ENCODE data around the gene ASTN2. TPM values are rescaled to one million over a fixed set of nuclear protein-coding genes. Genes with fewer than 3 reads are reported as not detected.

Gene ASTN2
- total RNA-seq, 3 donors from 2014 or later: 1.7 to 1.8 (median 1.7) TPM

DNA sequence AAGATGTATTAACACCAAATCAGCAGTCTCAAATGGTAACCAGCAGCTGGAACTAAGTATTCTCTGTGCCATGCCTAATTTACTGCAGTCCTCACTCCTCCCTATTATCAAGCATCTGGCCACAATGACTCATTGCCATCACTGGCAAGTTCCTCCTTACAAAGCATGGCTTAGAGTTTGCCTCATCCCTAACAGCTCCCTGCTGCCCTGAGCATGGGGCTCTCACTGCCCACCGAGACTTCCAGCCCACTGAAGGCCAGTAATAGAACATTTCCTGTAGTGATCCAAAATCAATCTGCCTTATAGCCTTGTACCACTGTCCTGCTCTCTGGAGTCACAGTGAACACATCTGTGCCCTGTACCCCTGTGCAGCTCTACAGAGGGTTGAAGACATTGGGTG, 939.7 kb downstream of the ASTN2 start:
- H3K36me3 Mint-ChIP-seq (ENCODE audit: insufficient read depth): peaks cover 7% of the 10 kb centered on the region
- H3K4me3 Mint-ChIP-seq: no peak overlapping the region
- H3K4me1 Mint-ChIP-seq (ENCODE audit: low read depth): no peaks in the 10 kb centered on the region
- no peaks in the 10 kb centered on the region for H3K9me3 Mint-ChIP-seq
- no peak for DNase-seq
- H3K27me3 Mint-ChIP-seq (ENCODE audit: low read depth): no peaks in the 10 kb centered on the region
- no peak for ATAC-seq

DNA sequence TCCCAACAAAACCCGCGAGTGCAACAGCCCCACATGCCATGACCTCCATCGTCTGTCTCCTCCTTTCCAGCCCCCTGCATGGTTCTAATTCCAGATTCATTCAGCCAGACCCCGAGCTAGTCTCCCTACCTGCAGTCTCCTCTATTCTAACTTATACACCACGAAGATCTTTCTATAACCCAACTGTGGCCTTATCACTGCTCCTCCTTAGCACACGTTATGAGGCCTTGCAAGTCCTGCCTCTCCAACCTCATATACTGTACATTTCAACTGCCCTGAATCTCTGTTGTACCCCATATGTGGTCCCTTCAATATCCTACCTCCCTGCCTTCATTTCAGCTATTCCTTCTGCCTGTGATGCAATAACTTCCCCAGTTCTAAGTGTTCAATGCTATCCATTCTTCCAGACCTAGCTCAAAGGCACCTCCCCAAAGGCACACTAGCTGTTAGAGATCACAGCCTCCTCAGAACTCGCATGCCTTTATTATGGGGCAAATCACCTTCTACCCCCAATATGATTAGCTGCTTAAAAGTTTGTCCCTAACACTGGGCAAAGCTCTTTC, 942.8 kb downstream of the ASTN2 start:
- Mint-ChIP-seq H3K36me3 (ENCODE audit: insufficient read depth) (peaks cover 8% of the 10 kb centered on the region), H3K4me3 (no peak overlapping the region), H3K9me3 (no peaks in the 10 kb centered on the region), H3K27me3 (ENCODE audit: low read depth) (no peaks in the 10 kb centered on the region), H3K4me1 (ENCODE audit: low read depth) (no peaks in the 10 kb centered on the region)
- ATAC-seq: no peak
- no peak for DNase-seq

DNA sequence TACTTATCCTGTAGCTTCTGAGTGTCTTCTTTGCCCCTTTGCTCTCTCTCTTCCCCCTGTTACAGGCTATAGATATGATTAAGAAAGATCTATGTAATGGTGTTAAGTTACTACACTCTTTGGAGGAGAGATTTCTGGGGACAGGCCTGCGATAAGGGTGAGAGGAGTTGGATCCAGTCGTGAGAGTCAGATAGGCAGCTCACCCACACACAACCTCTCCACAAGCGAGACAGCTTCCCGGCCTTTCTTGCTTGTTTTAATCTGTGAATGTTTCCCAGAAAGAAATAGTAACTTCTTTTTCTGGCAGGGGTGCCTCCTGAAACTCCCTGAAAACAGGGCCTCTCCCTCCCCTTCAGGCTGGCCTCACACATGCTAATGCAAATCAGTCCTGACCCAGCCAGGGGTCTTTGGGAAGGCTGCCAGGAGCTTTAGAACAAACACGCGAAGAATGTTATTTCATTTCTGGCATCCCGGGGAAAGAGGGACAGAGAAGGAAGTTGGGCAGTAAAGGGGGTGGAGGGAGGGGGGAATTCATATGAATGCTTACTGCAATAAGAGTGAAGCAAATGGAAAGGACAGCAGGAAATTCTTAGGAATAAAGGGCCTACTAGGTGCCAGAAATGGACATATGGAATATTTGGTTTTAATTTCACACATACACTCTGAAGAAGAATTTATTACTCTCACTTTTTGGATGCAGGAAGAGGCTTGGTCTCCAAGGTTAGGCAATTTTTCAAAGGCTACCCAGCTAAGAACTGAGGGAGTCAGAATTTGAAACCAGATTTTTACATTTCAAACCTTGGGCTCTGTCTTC, 943.6 kb downstream of the ASTN2 start:
- ATAC-seq: no peak
- Mint-ChIP-seq H3K27me3 (ENCODE audit: low read depth) (no peaks in the 10 kb centered on the region), H3K4me1 (ENCODE audit: low read depth) (no peaks in the 10 kb centered on the region), H3K36me3 (ENCODE audit: insufficient read depth) (peaks cover 8% of the 10 kb centered on the region), H3K4me3 (no peak overlapping the region), H3K9me3 (no peaks in the 10 kb centered on the region)
- DNase-seq: no peak

DNA sequence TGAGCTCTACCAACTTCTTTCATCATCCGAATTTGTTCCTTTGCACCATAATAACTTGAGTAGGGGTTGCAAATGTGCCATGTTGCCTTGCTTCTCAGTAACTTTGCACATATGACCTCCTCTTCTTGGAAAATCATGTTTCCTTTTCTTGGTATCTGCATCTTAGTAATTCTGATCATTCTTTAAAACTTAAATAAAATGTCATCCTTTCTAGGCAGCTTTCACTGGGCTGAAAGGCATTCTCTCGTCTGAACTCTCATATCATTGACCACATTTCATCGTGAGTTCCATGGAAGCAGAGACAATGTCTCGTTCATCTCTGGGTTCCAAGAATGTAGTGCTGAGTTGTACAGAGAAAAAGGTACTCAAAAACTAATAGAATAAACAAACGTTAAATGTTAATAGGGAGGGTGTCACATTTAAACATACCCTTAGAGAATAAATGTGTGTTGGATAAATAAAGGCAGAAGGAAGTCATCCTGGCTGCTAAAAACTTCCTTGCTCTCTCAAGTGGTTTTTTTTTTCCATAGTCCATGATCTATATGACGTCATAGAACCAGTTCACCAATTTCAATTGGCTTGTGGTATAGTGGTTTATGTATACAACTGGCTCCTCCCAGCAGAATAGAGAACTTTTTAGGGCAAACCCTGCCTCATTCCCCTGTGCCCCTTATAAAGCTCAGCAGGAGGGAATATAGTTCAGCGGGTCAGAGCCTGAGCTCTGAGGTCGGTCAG, 945.9 kb downstream of the ASTN2 start:
- no peak for ATAC-seq
- Mint-ChIP-seq H3K4me3 (no peak overlapping the region), H3K9me3 (no peaks in the 10 kb centered on the region), H3K36me3 (ENCODE audit: insufficient read depth) (peaks cover 2% of the 10 kb centered on the region), H3K27me3 (ENCODE audit: low read depth) (no peaks in the 10 kb centered on the region), H3K4me1 (ENCODE audit: low read depth) (no peaks in the 10 kb centered on the region)
- no peak for DNase-seq

DNA sequence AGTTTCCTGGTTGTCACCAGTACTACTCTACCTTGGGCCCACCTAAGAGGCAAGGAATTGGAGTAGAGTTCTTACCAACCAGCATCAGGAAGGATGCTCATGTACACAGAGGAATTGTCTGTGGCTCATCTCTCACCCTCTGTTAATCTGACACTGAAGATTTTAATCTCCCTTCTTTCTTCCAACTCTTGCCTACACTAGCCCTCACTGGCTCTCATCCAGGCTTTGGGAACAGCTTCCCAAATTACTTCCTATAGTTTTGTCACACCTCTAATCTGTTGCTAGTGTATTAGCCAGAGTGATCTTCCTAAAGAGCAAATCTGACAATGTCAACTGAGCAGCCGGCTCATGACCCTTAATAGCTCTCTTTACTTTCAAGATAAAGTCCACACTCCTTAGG, 946.5 kb downstream of the ASTN2 start:
- no peaks in the 10 kb centered on the region for H3K9me3 Mint-ChIP-seq
- ATAC-seq (no peak), DNase-seq (no peak)
- H3K4me3 Mint-ChIP-seq: no peak overlapping the region
- H3K36me3 Mint-ChIP-seq (ENCODE audit: insufficient read depth): peaks cover 2% of the 10 kb centered on the region
- H3K4me1 Mint-ChIP-seq (ENCODE audit: low read depth): no peaks in the 10 kb centered on the region
- no peaks in the 10 kb centered on the region for H3K27me3 Mint-ChIP-seq (ENCODE audit: low read depth)

DNA sequence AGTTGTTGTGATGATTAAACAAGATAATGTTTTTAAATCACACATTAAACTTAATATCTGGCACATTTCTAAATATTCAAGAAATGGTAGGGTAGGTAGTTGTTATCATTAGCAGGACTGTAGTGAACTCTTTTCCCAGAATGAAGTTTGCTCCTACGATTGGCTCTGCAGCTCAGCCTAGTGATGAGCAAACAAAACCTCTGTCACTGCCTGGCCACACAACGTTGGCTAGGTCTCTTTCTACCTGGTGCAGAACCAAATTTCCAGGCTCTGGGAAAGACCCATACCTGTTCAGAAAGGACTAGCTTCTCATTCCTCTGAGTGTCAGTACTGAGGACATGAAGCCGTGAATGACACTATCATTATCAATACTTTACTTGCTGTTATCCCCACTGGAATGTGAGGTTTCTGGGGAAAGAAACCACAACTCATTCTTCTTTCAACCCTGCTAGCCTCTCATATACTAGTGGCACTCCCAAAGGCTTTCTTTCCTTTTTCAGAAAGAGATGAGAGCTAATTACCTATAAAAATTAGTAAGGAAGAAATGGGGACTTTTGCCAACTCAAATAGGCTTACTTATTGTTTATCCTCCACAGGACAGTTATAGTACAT, 947.0 kb downstream of the ASTN2 start:
- Mint-ChIP-seq H3K4me1 (ENCODE audit: low read depth) (no peaks in the 10 kb centered on the region), H3K9me3 (no peaks in the 10 kb centered on the region), H3K4me3 (no peak overlapping the region), H3K36me3 (ENCODE audit: insufficient read depth) (peaks cover 2% of the 10 kb centered on the region), H3K27me3 (ENCODE audit: low read depth) (no peaks in the 10 kb centered on the region)
- DNase-seq (no peak), ATAC-seq (no peak)

DNA sequence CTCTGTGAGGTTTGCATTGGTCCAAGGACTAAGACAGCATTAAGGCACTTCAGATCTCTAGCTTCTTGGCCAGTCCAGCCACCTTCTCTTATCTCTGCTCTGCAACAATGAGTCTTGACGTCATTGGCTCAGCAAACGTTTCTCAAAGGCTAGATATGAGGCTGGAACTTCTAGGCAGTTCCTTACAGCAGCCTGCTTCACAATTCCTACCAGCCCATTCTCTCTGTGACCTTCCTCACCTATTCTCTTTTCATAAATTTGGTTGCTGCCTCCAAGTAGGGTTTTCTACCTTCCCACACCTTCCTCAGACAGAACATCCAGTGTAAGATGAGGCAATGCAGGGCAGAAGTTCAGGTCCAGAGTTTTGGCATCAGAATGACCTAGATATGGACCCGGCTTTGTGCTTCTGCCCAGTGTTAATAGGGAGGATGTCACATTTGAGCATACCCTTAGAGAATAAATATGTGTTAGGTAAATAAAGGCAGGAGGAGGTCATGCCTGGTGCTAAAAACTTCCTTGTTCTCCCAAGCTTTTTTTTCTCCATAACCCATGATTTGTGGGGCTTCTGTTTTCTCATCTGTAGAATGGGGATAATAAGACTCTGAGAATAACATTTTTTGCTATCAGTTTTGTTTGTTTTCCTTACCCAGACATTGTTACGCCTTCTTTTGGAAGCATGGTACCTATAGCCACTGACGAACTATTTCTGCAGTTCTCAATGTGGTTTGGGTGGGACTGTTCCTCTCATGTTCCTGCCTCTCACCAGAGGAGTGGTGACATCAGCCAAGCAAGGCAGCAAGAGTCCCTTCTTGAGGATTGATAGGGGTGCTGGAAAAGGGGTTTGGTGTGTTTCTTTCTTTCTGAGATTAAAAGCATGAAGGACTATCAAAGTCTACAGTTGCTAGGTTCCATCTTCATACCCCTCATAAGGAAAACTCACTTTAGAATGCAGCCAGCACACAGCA, 948.3 kb downstream of the ASTN2 start:
- DNase-seq (no peak), ATAC-seq (no peak)
- Mint-ChIP-seq H3K9me3 (no peaks in the 10 kb centered on the region), H3K4me3 (no peak overlapping the region), H3K27me3 (ENCODE audit: low read depth) (no peaks in the 10 kb centered on the region), H3K4me1 (ENCODE audit: low read depth) (no peaks in the 10 kb centered on the region), H3K36me3 (ENCODE audit: insufficient read depth) (peaks cover 2% of the 10 kb centered on the region)

DNA sequence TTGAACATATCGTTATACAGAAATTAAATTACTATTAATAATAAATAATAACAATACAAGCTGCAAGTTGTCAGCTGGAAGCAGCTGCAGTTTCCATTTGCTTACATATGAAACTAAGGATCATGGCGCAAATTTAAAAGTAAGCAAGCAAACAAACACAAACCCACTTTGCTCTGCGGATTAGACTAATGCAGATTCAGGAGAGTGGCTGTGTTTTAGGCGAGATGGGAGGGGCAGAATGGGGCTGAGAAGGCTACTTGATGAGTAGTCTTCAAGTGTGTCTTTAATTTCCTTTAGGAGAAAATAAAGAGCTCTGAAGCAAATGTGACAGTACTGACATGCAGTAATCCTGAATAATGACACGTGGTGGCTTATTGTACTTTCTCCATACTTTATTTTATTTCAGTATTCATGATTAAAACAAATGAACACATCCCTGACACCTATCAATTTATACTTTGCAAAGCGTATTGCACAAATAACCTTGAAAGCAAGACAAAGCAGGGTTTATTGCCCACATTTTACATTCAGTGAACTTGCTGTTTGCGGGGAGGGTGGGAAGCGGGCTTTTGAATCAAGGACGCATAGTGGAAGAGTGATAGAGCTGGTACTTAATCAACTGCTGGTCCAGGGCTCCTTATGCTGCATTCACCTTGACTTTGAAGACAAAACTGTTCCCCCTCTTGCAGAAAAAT, 949.1 kb downstream of the ASTN2 start:
- H3K9me3 Mint-ChIP-seq: no peaks in the 10 kb centered on the region
- H3K4me3 Mint-ChIP-seq: no peak overlapping the region
- ATAC-seq: no peak
- no peaks in the 10 kb centered on the region for H3K27me3 Mint-ChIP-seq (ENCODE audit: low read depth)
- H3K36me3 Mint-ChIP-seq (ENCODE audit: insufficient read depth): peaks cover 2% of the 10 kb centered on the region
- DNase-seq: no peak
- no peaks in the 10 kb centered on the region for H3K4me1 Mint-ChIP-seq (ENCODE audit: low read depth)

DNA sequence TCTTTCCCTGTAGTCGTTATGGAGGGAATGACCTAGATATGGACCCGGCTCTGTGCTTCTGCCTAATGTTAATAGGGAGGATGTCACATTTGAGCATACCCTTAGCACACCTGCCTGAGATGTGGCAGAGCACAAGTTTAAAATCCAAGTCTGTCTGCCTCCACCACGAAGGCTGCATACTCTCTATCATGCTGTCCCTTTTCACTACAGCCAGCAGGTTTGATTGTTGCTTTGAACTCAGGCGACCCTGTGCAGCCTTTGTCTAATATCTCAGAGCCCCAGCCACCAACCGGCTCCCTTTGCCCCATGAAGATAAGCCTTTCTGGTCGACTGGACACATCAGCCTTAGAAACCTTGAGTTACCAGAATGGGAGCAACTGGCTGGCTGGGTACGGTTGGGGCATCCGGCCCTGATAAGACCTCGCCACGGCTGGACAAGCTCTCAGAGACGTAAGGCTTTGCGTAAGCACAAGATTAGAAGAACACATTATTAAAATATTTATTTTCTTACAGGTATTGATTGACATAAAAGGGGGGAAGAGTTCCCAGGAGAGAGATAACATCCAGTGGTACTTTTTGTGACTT, 949.8 kb downstream of the ASTN2 start:
- Mint-ChIP-seq H3K9me3 (no peaks in the 10 kb centered on the region), H3K4me3 (no peak overlapping the region), H3K36me3 (ENCODE audit: insufficient read depth) (peaks cover 2% of the 10 kb centered on the region), H3K27me3 (ENCODE audit: low read depth) (no peaks in the 10 kb centered on the region), H3K4me1 (ENCODE audit: low read depth) (no peaks in the 10 kb centered on the region)
- DNase-seq: no peak
- ATAC-seq: no peak

DNA sequence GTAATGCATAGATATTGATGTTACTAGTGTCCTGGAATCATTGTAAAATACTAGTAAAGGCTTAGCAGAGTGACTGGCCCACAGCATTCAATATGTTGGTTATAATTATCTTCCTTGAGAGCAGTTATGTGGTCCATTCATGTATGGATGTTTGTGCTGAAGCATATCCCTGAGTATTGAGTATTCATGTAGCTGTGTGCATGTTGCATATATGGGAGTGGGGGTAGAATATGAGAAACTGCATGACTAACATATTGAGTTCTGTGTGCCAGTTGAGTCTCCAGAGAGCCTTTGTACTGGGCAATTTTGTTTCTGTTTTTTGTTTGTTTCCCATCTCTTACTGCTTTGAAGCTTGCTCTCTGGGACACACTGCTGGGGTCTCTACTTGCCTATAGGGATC, 950.4 kb downstream of the ASTN2 start:
- no peak for ATAC-seq
- Mint-ChIP-seq H3K27me3 (ENCODE audit: low read depth) (no peaks in the 10 kb centered on the region), H3K4me3 (no peak overlapping the region), H3K36me3 (ENCODE audit: insufficient read depth) (peaks cover 2% of the 10 kb centered on the region), H3K4me1 (ENCODE audit: low read depth) (no peaks in the 10 kb centered on the region), H3K9me3 (no peaks in the 10 kb centered on the region)
- DNase-seq: no peak

DNA sequence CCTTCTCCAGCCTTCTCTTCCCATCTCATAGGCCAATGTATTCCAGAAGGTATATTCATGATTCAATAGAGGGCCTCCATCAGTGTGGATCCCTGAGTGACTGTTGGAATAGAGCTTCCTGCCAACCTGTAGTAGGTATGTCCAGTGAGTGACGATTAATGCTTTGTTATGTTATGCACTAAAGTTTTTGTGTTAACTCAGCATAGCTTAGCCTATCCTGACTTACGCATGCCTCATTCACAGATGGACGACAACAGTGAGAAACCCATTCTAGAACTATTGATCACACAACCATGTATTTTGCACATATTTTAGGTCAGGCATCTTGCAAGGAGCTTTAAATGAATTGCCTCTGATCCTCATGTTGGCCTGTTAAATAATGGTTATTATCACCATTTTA, 953.2 kb downstream of the ASTN2 start:
- Mint-ChIP-seq H3K4me3 (no peak overlapping the region), H3K4me1 (ENCODE audit: low read depth) (no peaks in the 10 kb centered on the region), H3K9me3 (peaks cover 12% of the 10 kb centered on the region), H3K27me3 (ENCODE audit: low read depth) (no peaks in the 10 kb centered on the region), H3K36me3 (ENCODE audit: insufficient read depth) (peaks cover 7% of the 10 kb centered on the region)
- DNase-seq (no peak), ATAC-seq (no peak)

DNA sequence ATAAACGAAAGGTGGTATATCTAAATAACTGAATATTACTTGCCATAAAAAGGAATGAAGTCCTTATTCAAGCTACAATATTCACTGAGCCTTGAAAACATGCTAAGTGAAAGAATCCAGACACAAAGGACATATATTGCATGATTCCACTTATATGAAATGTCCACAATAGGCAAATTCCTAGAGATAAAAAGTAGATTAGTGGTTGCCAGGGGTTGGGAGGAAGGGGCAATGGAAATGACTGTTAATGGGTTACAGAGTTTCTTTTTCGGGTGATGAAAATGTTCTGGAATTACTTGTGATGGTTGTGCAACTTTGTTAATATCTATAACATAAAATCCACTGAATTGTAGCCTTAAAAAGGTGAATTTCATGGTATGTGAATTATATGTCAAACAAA, 954.8 kb downstream of the ASTN2 start:
- ATAC-seq (no peak), DNase-seq (no peak)
- Mint-ChIP-seq H3K27me3 (ENCODE audit: low read depth) (no peaks in the 10 kb centered on the region), H3K9me3 (peaks cover 21% of the 10 kb centered on the region), H3K4me1 (ENCODE audit: low read depth) (no peaks in the 10 kb centered on the region), H3K36me3 (ENCODE audit: insufficient read depth) (peaks cover 8% of the 10 kb centered on the region), H3K4me3 (no peak overlapping the region)

DNA sequence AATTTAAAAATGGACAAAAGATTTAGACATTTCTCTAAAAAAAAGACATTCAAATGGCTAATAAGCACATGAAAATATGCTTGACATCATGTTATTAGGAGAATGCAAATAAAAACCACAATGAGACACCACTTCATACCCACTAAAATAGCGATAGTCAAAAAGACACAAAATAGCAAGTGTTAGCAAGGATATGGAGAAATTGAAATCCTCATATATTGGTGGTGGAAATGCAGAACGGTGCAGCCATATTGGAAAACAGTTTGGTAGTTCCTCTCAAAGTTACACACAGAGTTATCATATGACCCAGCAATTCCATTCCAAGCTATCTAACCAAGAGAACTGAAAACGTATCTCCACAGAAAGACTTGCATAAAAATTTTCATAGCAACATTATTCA, 955.3 kb downstream of the ASTN2 start:
- Mint-ChIP-seq H3K4me1 (ENCODE audit: low read depth) (no peaks in the 10 kb centered on the region), H3K9me3 (peaks cover 21% of the 10 kb centered on the region), H3K36me3 (ENCODE audit: insufficient read depth) (peaks cover 8% of the 10 kb centered on the region), H3K27me3 (ENCODE audit: low read depth) (no peaks in the 10 kb centered on the region), H3K4me3 (no peak overlapping the region)
- ATAC-seq: no peak
- no peak for DNase-seq
